ENCODE data around the gene CKLF. TPM values are rescaled to one million over a fixed set of nuclear protein-coding genes. Genes with fewer than 3 reads are reported as not detected.

The CKLF gene
- total RNA-seq, 1 experiment from 2014 or later = 77.1 TPM

DNA sequence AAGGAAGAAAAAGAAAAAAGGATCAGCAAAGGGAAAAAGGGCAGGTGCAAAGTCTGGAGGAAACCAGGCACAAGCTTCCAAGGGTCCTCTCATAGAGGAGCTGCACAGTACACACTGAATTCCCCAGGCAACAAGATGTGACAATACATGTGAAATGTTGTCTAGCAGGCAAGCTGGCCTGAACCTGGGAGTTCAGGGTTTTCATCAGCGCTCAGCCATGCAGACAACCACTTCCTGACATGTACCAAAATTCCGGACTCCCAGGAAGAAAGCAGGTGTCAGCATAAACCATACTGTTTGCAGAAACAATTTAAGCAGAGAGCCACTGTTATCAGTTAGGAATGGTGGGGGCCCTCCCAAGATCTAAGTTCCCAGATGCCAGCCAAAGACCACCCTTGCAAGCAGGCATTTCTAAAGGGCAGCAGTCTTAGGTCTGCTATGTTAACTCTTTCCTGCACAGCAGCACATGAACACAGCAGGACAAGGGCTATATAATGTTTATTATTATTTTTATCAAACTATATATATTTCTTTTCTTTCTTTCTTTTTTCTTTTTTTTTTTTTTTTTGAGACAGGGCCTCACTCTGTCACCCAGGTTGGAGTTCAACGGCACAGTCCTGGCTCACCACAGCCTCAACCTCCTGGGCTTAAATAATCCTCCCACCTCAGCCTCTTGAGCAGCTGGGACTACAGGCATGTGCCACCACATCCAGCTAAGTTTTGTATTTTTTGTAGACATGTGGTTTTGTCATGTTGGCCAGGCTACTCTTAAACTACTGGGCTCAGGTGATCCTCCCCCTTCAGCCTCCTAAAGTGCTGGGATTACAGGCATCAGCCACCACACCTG is 12.5 kb upstream of the CKLF start:
- DNase-seq = no peak
- Histone ChIP-seq H3K9me3 (ENCODE audit: insufficient read depth, low read depth) (no peaks in the 10 kb centered on the region), H3K4me2 (no peak overlapping the region), H3K4me3 (no peak overlapping the region), H3F3A (ENCODE audit: insufficient read depth, low read depth) (peaks cover 4% of the 10 kb centered on the region; the same call in 1 of the 2 replicates), H3K9me2 (ENCODE audit: insufficient read depth) (no peaks in the 10 kb centered on the region), H2AFZ (no peak overlapping the region), H3K27ac (no peak overlapping the region), H3K79me2 (ENCODE audit: low read depth) (no peaks in the 10 kb centered on the region), H3K4me1 (replicated peaks; ENCODE audit: insufficient read depth) (no peaks in the 10 kb centered on the region), H3K27me3 (ENCODE audit: insufficient read depth, low read depth) (no peaks in the 10 kb centered on the region), H3K36me3 (ENCODE audit: low read depth) (no peaks in the 10 kb centered on the region), H4K20me1 (ENCODE audit: insufficient read depth) (no peaks in the 10 kb centered on the region)
- POLR2A ChIA-PET (ENCODE audit: unreplicated experiment) = no interaction called here
- TF ChIP-seq, protein P1, sequence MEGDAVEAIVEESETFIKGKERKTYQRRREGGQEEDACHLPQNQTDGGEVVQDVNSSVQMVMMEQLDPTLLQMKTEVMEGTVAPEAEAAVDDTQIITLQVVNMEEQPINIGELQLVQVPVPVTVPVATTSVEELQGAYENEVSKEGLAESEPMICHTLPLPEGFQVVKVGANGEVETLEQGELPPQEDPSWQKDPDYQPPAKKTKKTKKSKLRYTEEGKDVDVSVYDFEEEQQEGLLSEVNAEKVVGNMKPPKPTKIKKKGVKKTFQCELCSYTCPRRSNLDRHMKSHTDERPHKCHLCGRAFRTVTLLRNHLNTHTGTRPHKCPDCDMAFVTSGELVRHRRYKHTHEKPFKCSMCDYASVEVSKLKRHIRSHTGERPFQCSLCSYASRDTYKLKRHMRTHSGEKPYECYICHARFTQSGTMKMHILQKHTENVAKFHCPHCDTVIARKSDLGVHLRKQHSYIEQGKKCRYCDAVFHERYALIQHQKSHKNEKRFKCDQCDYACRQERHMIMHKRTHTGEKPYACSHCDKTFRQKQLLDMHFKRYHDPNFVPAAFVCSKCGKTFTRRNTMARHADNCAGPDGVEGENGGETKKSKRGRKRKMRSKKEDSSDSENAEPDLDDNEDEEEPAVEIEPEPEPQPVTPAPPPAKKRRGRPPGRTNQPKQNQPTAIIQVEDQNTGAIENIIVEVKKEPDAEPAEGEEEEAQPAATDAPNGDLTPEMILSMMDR (conservative IDR thresholded peaks at IDR 0.05) = no peak
- TF ChIP-seq EZH2 (IDR thresholded peaks at IDR 0.05; ENCODE audit: low read depth) = no peak
- no TSS peak for BruUV-seq (replicated peaks)
- CTCF ChIA-PET = interaction anchor here (0.6 kb wide), 1 partner anchor 135 kb away, joined by 5 read pairs; no protein-coding TSS in a partner anchor
- intact Hi-C loops (cut with micrococcal nuclease; ENCODE audit: unreplicated experiment) = no loop called here

- TF ChIP-seq, protein P1 (conservative IDR thresholded peaks at IDR 0.05) = no peak
- TF ChIP-seq EZH2 (IDR thresholded peaks at IDR 0.05; ENCODE audit: low read depth) = no peak
- no peaks in the 10 kb centered on the region for H4K20me1 ChIP-seq (ENCODE audit: insufficient read depth)
- no peak overlapping the region for H3K27ac ChIP-seq
- H3K4me3 ChIP-seq = no peak overlapping the region
- no peak for DNase-seq
- ChIA-PET CTCF (no interaction called here), POLR2A (ENCODE audit: unreplicated experiment) (no interaction called here)
- H3K4me2 ChIP-seq = no peak overlapping the region
- H3K79me2 ChIP-seq (ENCODE audit: low read depth) = no peaks in the 10 kb centered on the region
- no peaks in the 10 kb centered on the region for H3K9me2 ChIP-seq (ENCODE audit: insufficient read depth)
- H3F3A ChIP-seq (ENCODE audit: insufficient read depth, low read depth) = peaks cover 4% of the 10 kb centered on the region; the same call in 1 of the 2 replicates
- no peaks in the 10 kb centered on the region for H3K36me3 ChIP-seq (ENCODE audit: low read depth)
- BruUV-seq (replicated peaks) = no TSS peak
- no peak overlapping the region for H2AFZ ChIP-seq
- no peaks in the 10 kb centered on the region for H3K27me3 ChIP-seq (ENCODE audit: insufficient read depth, low read depth)
- no peaks in the 10 kb centered on the region for H3K9me3 ChIP-seq (ENCODE audit: insufficient read depth, low read depth)
- H3K4me1 ChIP-seq (replicated peaks; ENCODE audit: insufficient read depth) = no peaks in the 10 kb centered on the region
- intact Hi-C loops (cut with micrococcal nuclease; ENCODE audit: unreplicated experiment) = no loop called here
Observed at GRCh38 chr16:66541388-66542355, 10.7 kb upstream of the CKLF start.

- H2AFZ ChIP-seq = no peak overlapping the region
- no peaks in the 10 kb centered on the region for H3K4me1 ChIP-seq (replicated peaks; ENCODE audit: insufficient read depth)
- CTCF ChIA-PET = no interaction called here
- BruUV-seq (replicated peaks) = no TSS peak
- no peaks in the 10 kb centered on the region for H3K9me3 ChIP-seq (ENCODE audit: insufficient read depth, low read depth)
- H3K27ac ChIP-seq = no peak overlapping the region
- TF ChIP-seq, protein P1 (conservative IDR thresholded peaks at IDR 0.05) = no peak
- no peak for TF ChIP-seq EZH2 (IDR thresholded peaks at IDR 0.05; ENCODE audit: low read depth)
- H3K27me3 ChIP-seq (ENCODE audit: insufficient read depth, low read depth) = no peaks in the 10 kb centered on the region
- no peak overlapping the region for H3K4me3 ChIP-seq
- no peaks in the 10 kb centered on the region for H3K36me3 ChIP-seq (ENCODE audit: low read depth)
- intact Hi-C loops (cut with micrococcal nuclease; ENCODE audit: unreplicated experiment) = no loop called here
- no peaks in the 10 kb centered on the region for H4K20me1 ChIP-seq (ENCODE audit: insufficient read depth)
- no peak overlapping the region for H3K4me2 ChIP-seq
- peaks cover 4% of the 10 kb centered on the region; the same call in 1 of the 2 replicates for H3F3A ChIP-seq (ENCODE audit: insufficient read depth, low read depth)
- DNase-seq = no peak
- POLR2A ChIA-PET (ENCODE audit: unreplicated experiment) = no interaction called here
- H3K79me2 ChIP-seq (ENCODE audit: low read depth) = no peaks in the 10 kb centered on the region
- H3K9me2 ChIP-seq (ENCODE audit: insufficient read depth) = no peaks in the 10 kb centered on the region
Observed at GRCh38 chr16:66542396-66542795, 10.0 kb upstream of the CKLF start.

Data from PC-9 (cell line).